H9 (cell line): ENCODE data around the gene KRTAP5-7. TPM values are rescaled to one million over a fixed set of nuclear protein-coding genes. Genes with fewer than 3 reads are reported as not detected.
"Not testable (repeated sequence)": the region's sequence is repeated elsewhere in the genome, so short reads cannot be mapped to it uniquely, and the experiment has no call there.

Experiments used
- DNase-seq: peaks from one replicate; pipeline ENCODE4 v3.0.0-alpha.2; 2017
- H2AFZ ChIP-seq: one replicate; pipeline ENCODE4 v1.6.1; 2013; ENCODE audit warnings: mild to moderate bottlenecking, low read length, control low read depth, moderate library complexity
- H2AK5ac ChIP-seq: 2 replicates; pipeline ENCODE4 v1.6.1; 2013; ENCODE audit warnings: low read length, control low read depth, mixed read lengths; ENCODE audit not compliant: insufficient read length
- H2BK120ac ChIP-seq: one replicate; pipeline ENCODE4 v1.6.1; 2013; ENCODE audit warnings: low read depth, mild to moderate bottlenecking, low read length, control low read depth, inconsistent platforms; ENCODE audit not compliant: poor library complexity, severe bottlenecking
- H2BK12ac ChIP-seq: 2 replicates; pipeline ENCODE4 v1.6.1; 2013; ENCODE audit warnings: low read length, control low read depth, mixed read lengths, low read depth; ENCODE audit not compliant: insufficient read length
- H2BK15ac ChIP-seq: 2 replicates; pipeline ENCODE4 v1.6.1; 2013; ENCODE audit warnings: low read depth, low read length, control low read depth
- H2BK20ac ChIP-seq: one replicate; pipeline ENCODE4 v1.6.1; 2013; ENCODE audit warnings: low read depth, mild to moderate bottlenecking, low read length, control low read depth, inconsistent platforms; ENCODE audit not compliant: poor library complexity, severe bottlenecking
- H2BK5ac ChIP-seq: 2 replicates; pipeline ENCODE4 v1.6.1; 2013; ENCODE audit warnings: low read length, control low read depth, mixed read lengths; ENCODE audit not compliant: insufficient read length
- H3K14ac ChIP-seq: 2 replicates; pipeline ENCODE4 v1.6.1; 2013; ENCODE audit warnings: low read length, control low read depth; ENCODE audit not compliant: insufficient read depth
- H3K18ac ChIP-seq: 2 replicates; pipeline ENCODE4 v1.6.1; 2013; ENCODE audit warnings: low read depth, mild to moderate bottlenecking, mixed read lengths, low read length, control low read depth; ENCODE audit not compliant: insufficient read length
- H3K23ac ChIP-seq: 2 replicates; pipeline ENCODE4 v1.6.1; 2013; ENCODE audit warnings: low read length, control low read depth, mixed read lengths, low read depth; ENCODE audit not compliant: insufficient read length
- H3K23me2 ChIP-seq: 2 replicates; pipeline ENCODE4 v1.6.1; 2013; ENCODE audit warnings: low read depth, mild to moderate bottlenecking, mixed read lengths, low read length, control low read depth; ENCODE audit not compliant: insufficient read length, poor library complexity, severe bottlenecking
- H3K27ac ChIP-seq: 2 replicates; pipeline ENCODE4 v1.5.1; 2013; ENCODE audit warnings: low read length, control low read depth, mixed read lengths, low read depth; ENCODE audit not compliant: insufficient read length
- H3K27me3 ChIP-seq: 2 replicates; pipeline ENCODE4 v1.6.1; 2013; ENCODE audit warnings: low read length, control low read depth, inconsistent platforms; ENCODE audit not compliant: insufficient read depth
- H3K4ac ChIP-seq: 2 replicates; pipeline ENCODE4 v1.6.1; 2013; ENCODE audit warnings: low read depth, mild to moderate bottlenecking, control low read depth, inconsistent platforms, low read length, moderate library complexity
- H3K4me1 ChIP-seq: 2 replicates; pipeline ENCODE4 v1.6.1; 2013; ENCODE audit warnings: low read length, control low read depth, inconsistent platforms; ENCODE audit not compliant: insufficient read depth
- H3K4me2 ChIP-seq: 2 replicates; pipeline ENCODE4 v1.6.1; 2013; ENCODE audit warnings: low read length, control low read depth, mixed read lengths; ENCODE audit not compliant: insufficient read length, insufficient read depth
- H3K56ac ChIP-seq: 2 replicates; pipeline ENCODE4 v1.6.1; 2013; ENCODE audit warnings: low read depth, mild to moderate bottlenecking, mixed read lengths, low read length, control low read depth; ENCODE audit not compliant: insufficient read length
- H3K79me1 ChIP-seq: 2 replicates; pipeline ENCODE4 v1.6.1; 2013; ENCODE audit warnings: low read depth, mild to moderate bottlenecking, moderate library complexity, low read length, control low read depth, inconsistent platforms; ENCODE audit not compliant: insufficient read depth, poor library complexity, severe bottlenecking
- H3K79me2 ChIP-seq: 2 replicates; pipeline ENCODE4 v1.6.1; 2013; ENCODE audit warnings: low read length, control low read depth, inconsistent platforms; ENCODE audit not compliant: insufficient read depth
- H3K9ac ChIP-seq: 2 replicates; pipeline ENCODE4 v1.6.1; 2013; ENCODE audit warnings: low read length, control low read depth, mixed read lengths; ENCODE audit not compliant: insufficient read length; ENCODE audit errors: extremely low read depth
- H3K9me3 ChIP-seq: one replicate; pipeline ENCODE4 v1.6.1; 2013; ENCODE audit warnings: low read depth, low read length, inconsistent platforms; ENCODE audit not compliant: control insufficient read depth
- H3T11ph ChIP-seq: one replicate; pipeline ENCODE4 v1.6.1; 2013; ENCODE audit warnings: mild to moderate bottlenecking, low read length, control low read depth, inconsistent platforms
- H4K20me1 ChIP-seq: one replicate; pipeline ENCODE4 v1.6.1; 2013; ENCODE audit not compliant: control insufficient read depth, insufficient read length, insufficient read depth
- H4K5ac ChIP-seq: 2 replicates; pipeline ENCODE4 v1.6.1; 2013; ENCODE audit warnings: low read depth, mild to moderate bottlenecking, mixed read lengths, low read length, control low read depth; ENCODE audit not compliant: insufficient read length
- H4K8ac ChIP-seq: replicated peaks from 2 replicates; pipeline ENCODE4 v1.6.1; 2013; ENCODE audit warnings: low read length, control low read depth, mixed read lengths, low read depth; ENCODE audit not compliant: insufficient read length
- H4K91ac ChIP-seq: 2 replicates; pipeline ENCODE4 v1.6.1; 2013; ENCODE audit warnings: low read depth, mild to moderate bottlenecking, moderate library complexity, mixed read lengths, low read length, control low read depth; ENCODE audit not compliant: insufficient read length
- H3K27ac Mint-ChIP-seq, 3 experiments: 2 replicates in 2 of 3; 3 replicates in 1 of 3; pipeline ENCODE4 v1.8.0; 2020 to 2021; ENCODE audit warnings: mixed read lengths in 3 of 3, mild to moderate bottlenecking in 1 of 3, moderate library complexity in 1 of 3
- H3K27me3 Mint-ChIP-seq: 2 replicates; pipeline ENCODE4 v1.8.0; 2021; ENCODE audit warnings: low read depth, mild to moderate bottlenecking, moderate library complexity, mixed read lengths
- H3K36me3 Mint-ChIP-seq, 3 experiments: 2 replicates in 2 of 3; 3 replicates in 1 of 3; pipeline ENCODE4 v1.8.0; 2020 to 2021; ENCODE audit warnings: low read depth in 3 of 3, mixed read lengths in 3 of 3; ENCODE audit not compliant: insufficient read depth in 1 of 3
- H3K4me1 Mint-ChIP-seq, 2 experiments: 2 replicates each; pipeline ENCODE4 v1.8.0; 2020; ENCODE audit warnings: mixed read lengths in 2 of 2
- H3K4me3 Mint-ChIP-seq, 2 experiments: 2 replicates in 1 of 2; 3 replicates in 1 of 2; pipeline ENCODE4 v1.8.0; 2020 to 2021; ENCODE audit warnings: mild to moderate bottlenecking in 2 of 2, mixed read lengths in 2 of 2, moderate library complexity in 1 of 2
- H3K9me3 Mint-ChIP-seq, 2 experiments: 2 replicates in 1 of 2; 3 replicates in 1 of 2; pipeline ENCODE4 v1.8.0; 2020; ENCODE audit warnings: mild to moderate bottlenecking in 2 of 2, mixed read lengths in 2 of 2, moderate library complexity in 1 of 2
- WGBS: extraction: QIAGEN DNeasy Blood & Tissue Kit; methylation state at CpG from one replicate; pipeline ENCODE4 v1.1.7; 2013; ENCODE audit warnings: missing lambda C conversion rate, low lambda C conversion rate, mixed read lengths; ENCODE audit not compliant: insufficient read length; ENCODE audit errors: extremely low coverage; 5-methylcytosine and 5-hydroxymethylcytosine counted together
- total RNA-seq: library from RNA; stranded (reverse); gene quantifications from 2 replicates; pipeline ENCODE4 v1.2.1, GENCODE V29; 2021

KRTAP5-7 gene
- total RNA-seq, 1 experiment from 2014 or later, result not detected

DNA sequence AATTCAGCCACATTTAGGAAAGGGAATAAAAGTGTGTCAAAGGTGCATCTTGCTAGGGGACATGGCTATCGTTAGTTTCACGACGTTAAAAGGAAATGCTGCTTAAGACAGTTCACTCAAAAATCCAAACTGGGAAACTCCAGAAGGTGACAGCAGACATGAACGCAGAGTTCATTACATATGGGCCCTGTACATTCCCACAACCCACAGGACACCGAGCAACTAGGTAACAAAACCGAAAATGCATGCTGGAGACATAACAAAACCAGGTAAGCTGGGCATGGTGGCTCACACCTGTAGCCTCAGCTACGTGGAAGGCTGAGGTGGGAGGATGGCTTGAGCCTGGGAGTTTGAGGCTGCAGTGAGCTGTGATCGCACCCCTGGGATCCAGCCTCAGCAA lies 40.6 kb downstream of the KRTAP5-7 start:
- not testable (repeated sequence) for H4K5ac ChIP-seq, H2BK20ac ChIP-seq, H3K9me3 ChIP-seq, H3K4me3 Mint-ChIP-seq, H3K79me1 ChIP-seq, H4K8ac ChIP-seq, H2AK5ac ChIP-seq, H2AFZ ChIP-seq, H3K4me2 ChIP-seq, H3K9me3 Mint-ChIP-seq, H4K20me1 ChIP-seq, H3K9ac ChIP-seq, H3K4me1 ChIP-seq, H2BK12ac ChIP-seq, H3K79me2 ChIP-seq, H2BK15ac ChIP-seq, H3K27ac Mint-ChIP-seq, H3K36me3 Mint-ChIP-seq, H3T11ph ChIP-seq, DNase-seq, H3K18ac ChIP-seq, H2BK120ac ChIP-seq, H3K27me3 ChIP-seq, H2BK5ac ChIP-seq, H3K56ac ChIP-seq, H3K4ac ChIP-seq, H3K23ac ChIP-seq, H3K23me2 ChIP-seq, H4K91ac ChIP-seq, H3K27ac ChIP-seq, H3K14ac ChIP-seq
- no CpG with 5 or more reads among the region's 8 CpGs for WGBS
- peaks cover 32% of the 10 kb centered on the region in 2 experiments for H3K4me1 Mint-ChIP-seq
- peaks cover 29% of the 10 kb centered on the region for H3K27me3 Mint-ChIP-seq
